ENCODE data around the gene CRYBA4. TPM values are rescaled to one million over a fixed set of nuclear protein-coding genes. Genes with fewer than 3 reads are reported as not detected.

CRYBA4 gene
- total and polyA plus RNA-seq, 4 donors = not detected

- WGBS = 52% methylated on average over 11 of the region's 11 CpGs
- peaks cover 8 to 37% (median 35%) of the 10 kb centered on the region in 4 donors for H3K4me1 ChIP-seq (ENCODE audit: control insufficient read depth in 4 of 4, insufficient read depth in 4 of 4, low read length in 3 of 4)
Measured at GRCh38 chr22:26585104-26585790, 36.5 kb upstream of the CRYBA4 start.

GRCh38 chr22:26586556-26587325, 35.0 kb upstream of the CRYBA4 start:
- Histone ChIP-seq H3K36me3 (ENCODE audit: control insufficient read depth in 4 of 4, insufficient read depth in 3 of 4, low read depth in 1 of 4, low read length in 3 of 4) (peaks cover 0 to 6% (median 4%) of the 10 kb centered on the region in 4 donors), H3K9ac (ENCODE audit: low read depth in 1 of 2, low read length in 2 of 2) (no peak overlapping the region), H3K9me3 (ENCODE audit: control insufficient read depth in 4 of 4, low read length in 3 of 4) (no peaks in the 10 kb centered on the region), H3K27ac (ENCODE audit: low read depth in 1 of 2, low read length in 2 of 2) (peak overlapping the region; percentile 43 to 61), H3K4me3 (ENCODE audit: low read depth in 1 of 3, low read length in 3 of 3) (no peak overlapping the region), H3K4me1 (ENCODE audit: control insufficient read depth in 4 of 4, insufficient read depth in 4 of 4, low read length in 3 of 4) (peaks cover 8 to 43% (median 40%) of the 10 kb centered on the region in 4 donors), H3K27me3 (ENCODE audit: control insufficient read depth in 4 of 4, insufficient read depth in 4 of 4, low read length in 3 of 4) (no peaks in the 10 kb centered on the region)
- WGBS = 71% methylated on average over 11 of the region's 11 CpGs
- DNase-seq (ENCODE audit: low spot score) = no peak
- TF ChIP-seq RXRA (IDR thresholded peaks at IDR 0.05) = peak in 1 of 2 donors; percentile 7
- no peak for TF ChIP-seq CTCF (IDR thresholded peaks at IDR 0.05; ENCODE audit: low read depth, low read length, missing input control)
- peak; percentile 64 for TF ChIP-seq NR2F2 (IDR thresholded peaks at IDR 0.05)

More at GRCh38 chr22:26585104-26585790, 36.5 kb upstream of the CRYBA4 start:
- no peak overlapping the region for H3K4me3 ChIP-seq (ENCODE audit: low read depth in 1 of 3, low read length in 3 of 3)
- no peak overlapping the region for H3K9ac ChIP-seq (ENCODE audit: low read depth in 1 of 2, low read length in 2 of 2)
- DNase-seq (ENCODE audit: low spot score) = peak; percentile 82
- no peaks in the 10 kb centered on the region for H3K27me3 ChIP-seq (ENCODE audit: control insufficient read depth in 4 of 4, insufficient read depth in 4 of 4, low read length in 3 of 4)
- TF ChIP-seq ZBTB33 (IDR thresholded peaks at IDR 0.05) (no peak), RXRA (IDR thresholded peaks at IDR 0.05) (peak in 1 of 2 donors; percentile 14), RAD21 (IDR thresholded peaks at IDR 0.05) (peak in 1 of 2 donors; percentile 33)
- no peak overlapping the region for H3K27ac ChIP-seq (ENCODE audit: low read depth in 1 of 2, low read length in 2 of 2)
- no peaks in the 10 kb centered on the region for H3K9me3 ChIP-seq (ENCODE audit: control insufficient read depth in 4 of 4, low read length in 3 of 4)
- peaks cover 0 to 6% (median 4%) of the 10 kb centered on the region in 4 donors for H3K36me3 ChIP-seq (ENCODE audit: control insufficient read depth in 4 of 4, insufficient read depth in 3 of 4, low read depth in 1 of 4, low read length in 3 of 4)

GRCh38 chr22:26587991-26588613, 33.7 kb upstream of the CRYBA4 start:
- H3K9me3 ChIP-seq (ENCODE audit: control insufficient read depth in 4 of 4, low read length in 3 of 4) = no peaks in the 10 kb centered on the region
- no peak for DNase-seq (ENCODE audit: low spot score)
- peaks cover 0 to 4% (median 0%) of the 10 kb centered on the region in 4 donors for H3K36me3 ChIP-seq (ENCODE audit: control insufficient read depth in 4 of 4, insufficient read depth in 3 of 4, low read depth in 1 of 4, low read length in 3 of 4)
- peak overlapping the region in 1 of 2 donors; percentile 80 for H3K9ac ChIP-seq (ENCODE audit: low read depth in 1 of 2, low read length in 2 of 2)
- no peaks in the 10 kb centered on the region for H3K27me3 ChIP-seq (ENCODE audit: control insufficient read depth in 4 of 4, insufficient read depth in 4 of 4, low read length in 3 of 4)
- H3K27ac ChIP-seq (ENCODE audit: low read depth in 1 of 2, low read length in 2 of 2) = peak overlapping the region; percentile 94 to 97
- H3K4me1 ChIP-seq (ENCODE audit: control insufficient read depth in 4 of 4, insufficient read depth in 4 of 4, low read length in 3 of 4) = peaks cover 8 to 43% (median 39%) of the 10 kb centered on the region in 4 donors
- 87% methylated on average over 4 of the region's 4 CpGs for WGBS
- peak overlapping the region in 1 of 3 donors; percentile 95 for H3K4me3 ChIP-seq (ENCODE audit: low read depth in 1 of 3, low read length in 3 of 3)
- TF ChIP-seq FOXA1 (IDR thresholded peaks at IDR 0.05) = no peak
- TF ChIP-seq EGR1 (IDR thresholded peaks at IDR 0.05; ENCODE audit: low read depth in 2 of 2) = no peak
- no peak for TF ChIP-seq HNF4G (IDR thresholded peaks at IDR 0.05)
- TF ChIP-seq CTCF (IDR thresholded peaks at IDR 0.05; ENCODE audit: low read depth, low read length, missing input control) = no peak
- no peak for TF ChIP-seq SP1 (IDR thresholded peaks at IDR 0.05)

Data from liver (tissue), 9 donors.